OCI-LY7 (cell line): ENCODE measurements around the gene MALRD1.

Experiments
- EZH2phosphoT487 ChIP-seq: fragments of 200-600 bp; sonication (generic); IDR thresholded peaks from 2 replicates; pipeline ENCODE4 v1.6.1; 2018; ENCODE audit warnings: low read depth, borderline replicate concordance, mild to moderate bottlenecking, mixed run types, antibody characterized with exemption, low read length, moderate library complexity, mixed read lengths
- TF ChIP-seq, protein P1 (sequence below): fragments of 200-600 bp; sonication (generic); conservative IDR thresholded peaks from 2 replicates; pipeline ENCODE4 v1.5.1; 2014; ENCODE audit warnings: mild to moderate bottlenecking, antibody characterized with exemption, low read length, moderate library complexity, mixed read lengths

DNA sequence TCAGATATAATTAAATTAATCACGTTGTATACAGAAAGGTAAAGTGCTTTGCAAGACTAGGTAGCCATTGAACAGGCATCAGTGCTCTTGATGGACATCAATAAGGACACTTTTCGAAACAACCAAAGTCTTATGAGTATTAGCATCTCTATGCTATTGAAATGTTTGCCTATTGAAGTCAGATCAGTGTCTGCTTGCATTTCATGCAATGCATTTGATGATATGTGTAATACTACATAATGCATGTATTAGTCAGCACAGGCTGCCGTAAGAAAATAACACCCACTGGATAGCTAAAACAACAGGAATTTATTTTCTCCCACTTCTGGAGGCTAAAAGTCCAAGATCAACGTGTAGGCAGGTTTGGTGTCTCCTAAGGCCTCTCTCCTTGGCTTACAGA, 558.4 kb downstream of the MALRD1 start:
- TF ChIP-seq, protein P1, sequence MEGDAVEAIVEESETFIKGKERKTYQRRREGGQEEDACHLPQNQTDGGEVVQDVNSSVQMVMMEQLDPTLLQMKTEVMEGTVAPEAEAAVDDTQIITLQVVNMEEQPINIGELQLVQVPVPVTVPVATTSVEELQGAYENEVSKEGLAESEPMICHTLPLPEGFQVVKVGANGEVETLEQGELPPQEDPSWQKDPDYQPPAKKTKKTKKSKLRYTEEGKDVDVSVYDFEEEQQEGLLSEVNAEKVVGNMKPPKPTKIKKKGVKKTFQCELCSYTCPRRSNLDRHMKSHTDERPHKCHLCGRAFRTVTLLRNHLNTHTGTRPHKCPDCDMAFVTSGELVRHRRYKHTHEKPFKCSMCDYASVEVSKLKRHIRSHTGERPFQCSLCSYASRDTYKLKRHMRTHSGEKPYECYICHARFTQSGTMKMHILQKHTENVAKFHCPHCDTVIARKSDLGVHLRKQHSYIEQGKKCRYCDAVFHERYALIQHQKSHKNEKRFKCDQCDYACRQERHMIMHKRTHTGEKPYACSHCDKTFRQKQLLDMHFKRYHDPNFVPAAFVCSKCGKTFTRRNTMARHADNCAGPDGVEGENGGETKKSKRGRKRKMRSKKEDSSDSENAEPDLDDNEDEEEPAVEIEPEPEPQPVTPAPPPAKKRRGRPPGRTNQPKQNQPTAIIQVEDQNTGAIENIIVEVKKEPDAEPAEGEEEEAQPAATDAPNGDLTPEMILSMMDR = no peak
- no peak for TF ChIP-seq EZH2phosphoT487
